NCI-H524 treated with DMSO at 0.1 percent for 48 hours (cell line): Measurements from ENCODE around the gene ZNF594.
"Not testable (repeated sequence)": the region's sequence is repeated elsewhere in the genome, so short reads cannot be mapped to it uniquely, and the experiment has no call there.

ENCODE experiments used
- DNase-seq: peaks from one replicate; lab custom pipeline; 2025; lab: John Stamatoyannopoulos, UW

The ZNF594 gene

DNA sequence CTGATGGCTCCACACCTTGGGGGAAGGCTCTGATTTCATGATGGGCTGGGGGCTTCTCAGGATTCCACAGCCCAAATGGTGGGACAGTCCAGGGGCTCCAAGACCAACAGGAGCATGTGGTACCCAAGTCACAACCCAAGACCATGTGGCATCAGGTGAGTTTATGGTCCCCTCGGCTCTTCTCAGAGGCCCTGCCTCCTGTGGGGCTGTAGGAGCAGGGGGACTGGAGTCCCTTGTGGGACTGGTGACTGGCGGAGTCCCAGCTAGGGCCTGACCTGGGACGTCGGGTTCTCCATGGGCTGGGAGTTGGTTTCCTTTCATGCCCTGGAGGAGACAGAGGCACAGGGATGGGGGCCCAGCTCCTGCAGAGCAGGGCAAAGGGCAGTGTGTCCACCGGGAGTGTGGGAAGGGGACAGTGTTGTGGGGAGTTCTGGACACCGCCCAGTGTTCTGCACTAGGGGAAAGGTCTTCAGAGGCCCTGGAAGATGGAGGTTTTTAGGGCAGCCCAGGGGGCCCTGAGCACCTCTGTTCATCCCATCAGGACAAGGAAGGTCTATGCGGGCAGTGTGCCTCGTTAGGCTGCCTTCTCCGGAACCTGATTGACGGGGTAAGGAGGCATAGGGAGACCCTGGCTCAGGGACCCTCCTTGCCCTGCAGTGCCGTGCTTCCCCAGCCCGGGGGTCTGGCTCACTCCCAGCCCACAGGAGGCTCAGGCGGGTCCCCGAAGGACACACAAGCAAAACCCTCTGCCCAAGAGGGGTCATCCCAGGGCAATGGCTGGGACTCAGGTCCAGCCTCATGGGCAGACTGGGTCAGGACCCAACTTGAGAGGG, 54.9 kb downstream of the ZNF594 start:
- not testable (repeated sequence) for DNase-seq

- no peak for DNase-seq
Measured at GRCh38 chr17:5135726-5136579, 55.7 kb downstream of the ZNF594 start.

DNA sequence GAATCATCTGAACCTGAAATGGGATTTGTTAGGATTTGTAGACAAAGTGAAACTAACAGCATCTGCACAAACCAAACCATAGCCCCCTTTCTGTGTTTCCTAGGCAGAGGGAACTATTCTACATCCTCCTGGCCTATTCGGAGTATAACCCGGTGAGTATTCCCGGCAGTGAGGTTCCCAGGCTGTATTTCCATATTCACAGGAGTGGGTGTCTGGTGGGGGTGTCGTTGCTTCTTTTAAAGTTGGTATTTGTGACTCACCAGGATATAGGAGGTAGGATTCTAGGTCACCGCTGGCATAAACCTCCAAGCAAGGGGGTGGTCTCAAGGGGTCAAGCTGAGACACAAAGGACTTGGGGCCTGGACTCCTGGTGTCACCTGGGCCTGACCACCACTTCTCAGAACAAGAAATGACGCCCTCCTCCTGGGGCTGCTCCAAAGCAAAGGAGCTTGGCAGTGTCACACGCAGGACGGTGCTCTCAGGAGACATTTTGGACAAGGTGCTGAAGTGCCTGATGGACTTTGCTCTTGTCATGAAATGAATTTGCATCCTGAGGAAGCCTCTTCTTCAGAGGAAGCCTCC, 56.4 kb downstream of the ZNF594 start:
- DNase-seq, result not testable (repeated sequence)

DNA sequence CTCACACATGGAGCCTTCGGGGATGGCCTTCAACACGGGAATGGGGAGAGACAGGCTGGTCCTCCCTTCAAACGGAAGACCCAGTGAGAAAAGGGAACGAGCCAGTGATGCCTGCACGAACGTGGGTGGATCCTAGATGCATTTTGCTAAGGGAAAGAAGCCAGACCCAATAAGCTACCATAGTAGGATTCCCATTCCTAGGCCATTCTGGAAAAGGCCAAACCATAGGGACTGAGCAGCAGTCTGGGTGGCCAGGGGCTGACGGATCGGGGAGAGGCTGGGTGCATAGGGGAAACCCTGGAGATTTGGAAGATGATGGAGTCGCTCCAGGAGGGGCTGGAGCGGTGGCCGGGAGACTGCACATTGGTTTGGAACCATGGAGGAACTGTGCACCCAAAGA, 57.1 kb downstream of the ZNF594 start:
- not testable (repeated sequence) for DNase-seq

- not testable (repeated sequence) for DNase-seq
Measured at GRCh38 chr17:5133961-5134360, 57.7 kb downstream of the ZNF594 start.

DNA sequence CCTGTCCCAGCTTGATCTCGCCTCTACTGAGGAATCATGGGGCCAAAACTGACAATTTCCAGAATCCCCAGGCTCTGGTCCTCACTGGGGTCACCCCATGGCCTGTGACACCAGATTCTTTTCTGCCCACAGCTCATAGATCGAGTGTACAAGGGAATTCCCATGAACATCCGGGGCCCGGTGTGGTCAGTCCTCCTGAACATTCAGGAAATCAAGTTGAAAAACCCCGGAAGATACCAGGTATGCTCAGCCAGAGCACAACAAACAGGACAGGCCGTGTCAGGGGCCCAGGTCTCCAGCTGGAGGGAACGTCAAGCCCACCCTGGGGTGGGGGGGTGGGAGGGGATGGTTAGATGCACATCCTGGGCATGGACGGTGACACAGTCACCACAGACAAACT, 58.4 kb downstream of the ZNF594 start:
- DNase-seq, result no peak

DNA sequence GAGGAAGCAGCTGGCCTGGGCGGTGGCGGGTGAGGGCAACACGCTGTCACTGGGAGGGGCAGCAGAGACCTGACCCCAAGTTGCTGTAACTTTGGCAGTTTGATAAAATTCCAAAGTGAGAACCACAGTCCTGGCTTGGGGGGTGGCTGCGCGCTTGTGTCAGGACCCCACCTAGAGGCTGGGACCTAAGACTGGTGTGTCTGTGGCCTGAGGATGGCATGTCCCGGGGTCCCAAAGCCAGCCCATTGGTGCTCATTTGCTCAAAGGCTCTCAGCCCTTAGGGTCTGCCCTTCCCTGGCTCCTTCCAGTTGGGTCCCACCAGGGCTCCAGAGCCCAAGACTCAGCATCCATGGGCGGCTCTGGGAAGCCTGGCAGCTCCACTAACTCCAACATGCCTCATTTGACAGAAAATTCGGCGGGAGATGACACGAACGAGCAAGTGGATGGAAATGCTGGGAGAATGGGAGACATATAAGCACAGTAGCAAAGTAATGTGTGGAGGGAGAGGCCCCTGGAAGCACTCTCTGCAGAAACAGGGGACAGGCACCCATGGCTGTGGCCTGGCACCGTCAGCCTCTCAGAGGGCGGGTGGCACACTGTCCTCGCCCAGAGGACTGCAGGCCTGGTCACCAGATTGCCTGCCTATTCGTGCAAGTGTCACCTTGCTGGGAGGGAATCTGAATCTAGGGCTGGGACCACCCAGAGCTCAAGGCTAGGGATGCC, 59.0 kb downstream of the ZNF594 start:
- not testable (repeated sequence) for DNase-seq

DNA sequence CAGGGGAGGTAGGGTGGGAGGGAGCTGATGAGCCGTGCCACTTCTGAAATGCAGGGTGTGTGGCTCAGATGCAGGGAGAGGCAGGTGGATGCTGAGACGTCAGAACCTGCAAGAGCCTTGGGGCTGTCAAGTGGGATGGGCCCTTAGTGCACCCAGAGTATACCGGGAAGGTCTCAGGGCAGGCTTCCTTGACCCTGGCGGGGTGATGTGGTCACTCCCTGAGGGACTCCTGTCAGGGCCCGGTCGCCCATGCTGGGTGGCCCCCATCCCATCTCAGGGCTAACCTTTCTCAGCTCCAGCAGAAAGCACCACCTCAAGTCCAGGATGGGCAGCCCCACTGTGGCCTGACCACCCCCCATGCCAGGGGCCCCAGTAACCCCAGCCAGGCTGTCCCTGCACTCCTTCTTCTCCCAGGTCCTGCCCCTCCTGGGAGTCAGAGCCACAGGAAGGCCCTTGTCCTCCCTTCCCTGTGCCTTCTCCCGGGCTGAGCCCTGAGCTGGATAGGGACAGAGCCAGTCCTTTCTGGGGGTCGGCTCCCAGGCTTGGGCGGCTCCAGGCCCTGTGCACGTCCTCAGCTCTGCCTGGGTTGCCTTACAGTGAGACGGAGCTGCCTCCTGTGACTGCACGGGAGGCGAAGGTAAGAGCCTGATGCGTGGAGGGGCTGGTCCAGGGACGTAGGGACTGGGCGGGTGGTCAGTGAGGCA, 59.7 kb downstream of the ZNF594 start:
- not testable (repeated sequence) for DNase-seq

GRCh38 chr17:5131146-5131715, 60.4 kb downstream of the ZNF594 start:
- DNase-seq, result no peak

- DNase-seq, result not testable (repeated sequence)
Measured at GRCh38 chr17:5130687-5131086, 61.0 kb downstream of the ZNF594 start.

- DNase-seq, result not testable (repeated sequence)
Measured at GRCh38 chr17:5130261-5130660, 61.4 kb downstream of the ZNF594 start.

DNA sequence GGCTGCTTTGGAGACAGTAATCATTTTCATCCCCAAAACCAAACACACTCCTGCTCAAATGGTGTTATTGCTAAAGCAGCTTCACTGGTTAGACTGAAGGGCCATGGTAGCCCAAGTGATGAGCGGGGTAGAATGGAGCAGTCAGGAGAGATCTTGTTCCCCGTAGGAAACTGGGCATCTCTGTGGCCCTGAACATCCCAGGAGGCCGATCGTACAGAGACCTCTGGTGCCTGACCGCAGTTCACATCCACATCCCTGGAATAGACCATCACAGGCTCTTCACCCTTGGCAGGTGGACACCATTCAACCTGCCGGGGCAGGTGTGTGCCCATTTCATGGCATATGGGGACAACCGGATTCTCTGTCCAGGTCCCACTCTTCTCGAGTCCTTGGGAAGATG, 61.9 kb downstream of the ZNF594 start:
- not testable (repeated sequence) for DNase-seq
